NCI-H1436 treated with DMSO at 0.1 percent for 48 hours (cell line): ENCODE measurements around the gene RREB1.
"Not testable (repeated sequence)": the region's sequence is repeated elsewhere in the genome, so short reads cannot be mapped to it uniquely, and the experiment has no call there.

Experiments used
- DNase-seq: peaks from one replicate; lab custom pipeline; 2025; lab: John Stamatoyannopoulos, UW

Gene RREB1

DNA sequence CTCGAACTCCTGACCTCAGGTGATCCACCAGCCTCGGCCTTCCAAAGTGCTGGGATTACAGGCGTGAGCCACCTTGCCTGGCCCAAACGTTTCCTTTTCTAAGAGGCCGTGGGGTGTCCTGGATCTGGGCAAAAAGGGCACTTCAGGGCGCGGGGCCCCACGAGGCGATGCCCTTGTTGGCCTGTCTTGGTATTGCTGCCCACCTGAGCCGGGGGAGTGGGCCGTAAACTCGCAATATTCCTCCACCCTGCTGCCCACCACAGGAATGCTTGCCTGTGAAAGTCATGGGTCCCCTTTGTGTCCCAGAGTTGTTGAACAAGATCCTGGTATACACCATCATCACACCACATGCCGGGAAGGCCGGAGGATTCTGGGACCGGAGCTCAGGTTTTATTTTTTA, 156.3 kb downstream of the RREB1 start:
- DNase-seq: no peak

DNA sequence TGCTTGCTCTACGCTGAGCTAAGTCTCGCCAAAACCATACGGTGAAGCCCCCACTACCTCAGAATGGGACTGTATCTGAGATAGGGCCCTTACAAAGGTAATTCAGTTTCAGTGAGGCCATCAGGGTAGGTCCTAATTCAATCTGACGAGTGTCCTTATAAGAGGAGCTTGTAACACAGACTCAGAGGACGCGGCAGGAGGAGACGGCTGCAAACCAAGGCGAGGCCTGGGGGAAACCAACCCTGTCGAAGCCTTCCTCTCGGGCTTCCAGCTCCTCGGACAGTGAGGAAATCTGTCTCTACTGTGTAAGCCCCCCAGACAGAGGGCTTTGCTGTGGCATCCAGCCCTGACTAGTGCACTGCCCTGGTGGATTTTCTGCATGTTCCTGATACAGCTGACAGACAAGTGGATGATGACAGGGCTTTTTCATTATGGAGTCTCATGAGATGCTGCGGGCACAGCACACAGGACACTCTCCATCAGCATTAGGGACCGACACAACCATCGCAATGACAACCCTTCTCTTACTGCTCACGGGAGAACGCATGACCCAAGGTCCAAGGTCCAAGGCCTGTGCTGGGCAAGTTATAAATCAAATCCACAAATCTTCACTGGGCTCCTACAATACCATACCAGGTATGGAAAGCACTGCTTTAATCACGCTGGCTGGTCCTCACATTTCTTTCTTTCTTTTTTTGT, 157.1 kb downstream of the RREB1 start:
- DNase-seq: no peak

DNA sequence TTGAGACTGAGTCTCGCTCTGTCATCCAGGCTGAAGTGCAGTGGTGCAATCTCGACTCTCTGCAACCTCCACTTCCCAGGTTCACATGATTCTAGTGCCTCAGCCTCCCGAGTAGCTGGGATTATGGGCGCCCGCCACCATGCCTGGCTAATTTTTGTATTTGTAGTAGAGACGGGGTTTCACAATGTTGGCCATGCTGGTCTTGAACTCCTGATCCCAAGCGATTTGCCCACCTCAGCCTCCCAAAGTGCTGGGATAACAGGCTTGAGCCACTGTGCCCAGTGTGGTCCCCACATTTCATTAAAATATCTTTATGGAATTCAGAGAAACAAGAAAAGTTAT, 157.6 kb downstream of the RREB1 start:
- not testable (repeated sequence) for DNase-seq

DNA sequence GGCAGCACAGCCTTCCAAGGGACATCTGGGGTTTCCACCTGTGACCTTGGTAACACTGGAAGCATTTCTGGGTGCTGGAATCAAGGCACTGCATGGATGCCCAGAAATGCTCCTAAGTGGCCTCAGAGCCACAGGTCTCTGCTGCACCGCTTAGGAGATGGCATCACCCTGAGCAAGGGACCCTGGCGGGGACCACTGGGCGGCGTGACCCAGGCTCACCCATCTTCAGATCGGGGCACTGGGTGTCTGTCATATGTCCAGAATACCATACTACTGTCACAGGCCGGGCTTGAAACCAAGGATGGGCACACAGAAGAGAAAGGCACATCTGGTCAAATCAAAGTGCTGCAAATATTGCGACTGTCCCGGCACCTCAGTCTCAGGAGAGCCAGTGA, 159.3 kb downstream of the RREB1 start:
- DNase-seq: no peak

DNA sequence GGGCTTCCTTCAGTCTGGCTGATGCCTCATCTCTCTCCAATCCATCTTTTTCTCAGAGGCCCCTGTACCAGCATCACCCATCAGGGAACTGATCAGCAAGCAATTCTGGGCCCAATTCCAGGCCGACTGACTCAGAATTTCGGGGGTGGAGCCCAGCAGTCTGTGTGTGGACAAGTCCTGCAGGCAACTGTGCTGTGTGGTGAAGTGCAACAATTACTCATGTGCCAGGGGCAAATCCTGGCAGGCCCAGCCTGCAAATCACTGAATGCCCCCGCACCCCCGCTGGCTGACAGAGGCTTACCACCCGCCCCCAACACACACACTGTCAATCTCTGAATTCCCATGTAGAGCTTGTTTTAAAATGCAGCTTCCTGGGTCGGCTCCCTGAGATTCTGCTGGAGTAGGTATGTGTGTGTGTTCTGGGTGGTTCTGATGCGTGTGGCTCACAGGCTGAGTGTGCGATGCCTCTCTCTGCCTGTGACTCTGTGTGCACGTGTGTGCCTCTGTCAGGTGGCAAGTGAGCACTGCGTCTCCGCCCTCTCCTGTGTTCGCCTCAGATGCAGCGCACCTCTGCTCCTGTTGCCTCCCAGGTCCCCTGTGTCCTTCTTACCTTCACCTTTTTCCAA, 159.8 kb downstream of the RREB1 start:
- DNase-seq: no peak

DNA sequence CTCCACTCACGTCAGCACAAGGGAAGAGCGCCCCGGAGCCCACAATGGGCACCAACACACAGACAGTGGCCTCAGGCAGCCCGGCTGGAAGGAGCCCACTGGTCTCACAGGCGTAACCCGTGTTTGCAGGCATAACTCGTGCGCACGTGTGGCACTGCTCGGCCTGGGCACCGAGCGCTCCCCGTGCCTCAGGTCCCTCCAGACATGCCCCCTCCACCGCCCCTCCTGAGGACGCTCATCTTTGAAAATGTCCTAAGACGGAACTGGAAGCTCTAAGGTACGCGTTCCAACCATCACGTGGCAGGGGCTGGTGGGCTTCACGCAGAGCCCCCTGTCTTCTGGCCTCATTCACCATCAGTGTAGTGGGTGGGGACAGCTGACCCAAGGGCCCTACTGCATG, 160.6 kb downstream of the RREB1 start:
- DNase-seq: no peak

DNA sequence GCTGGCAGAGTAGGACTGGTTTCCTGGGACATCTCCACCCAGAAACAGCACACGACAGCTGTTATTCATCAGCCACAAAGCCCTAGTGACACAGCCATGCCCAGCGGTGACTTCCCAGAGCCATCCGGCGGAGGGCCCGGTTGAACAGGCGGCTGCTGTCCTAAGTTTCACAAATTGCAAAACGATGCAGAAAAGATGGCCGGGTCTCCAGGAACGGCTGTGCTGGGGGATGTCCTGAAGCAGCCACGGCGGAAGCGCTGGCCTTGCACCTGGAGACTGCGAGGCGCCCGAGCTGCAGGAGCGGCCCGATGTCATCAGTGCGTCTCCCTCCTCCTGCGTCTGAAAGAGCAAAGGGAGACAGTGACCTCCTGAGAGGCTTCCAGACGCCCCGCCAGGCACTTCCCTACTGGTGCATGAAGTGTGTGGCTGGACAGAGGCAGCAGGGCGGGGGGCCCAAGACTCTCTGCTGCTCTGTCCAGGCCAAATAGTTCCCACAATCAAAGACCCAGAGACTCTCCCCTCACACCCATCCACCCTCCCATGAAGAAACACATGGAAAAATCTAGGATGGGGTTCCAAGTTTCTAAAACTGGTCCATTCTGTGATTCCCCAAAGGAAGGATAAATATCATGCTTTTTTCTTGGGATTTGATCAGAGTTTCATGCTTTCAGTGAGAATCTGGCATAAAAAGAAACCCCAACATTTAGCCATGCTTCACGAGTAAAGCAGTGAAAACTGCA, 161.2 kb downstream of the RREB1 start:
- DNase-seq: no peak

DNA sequence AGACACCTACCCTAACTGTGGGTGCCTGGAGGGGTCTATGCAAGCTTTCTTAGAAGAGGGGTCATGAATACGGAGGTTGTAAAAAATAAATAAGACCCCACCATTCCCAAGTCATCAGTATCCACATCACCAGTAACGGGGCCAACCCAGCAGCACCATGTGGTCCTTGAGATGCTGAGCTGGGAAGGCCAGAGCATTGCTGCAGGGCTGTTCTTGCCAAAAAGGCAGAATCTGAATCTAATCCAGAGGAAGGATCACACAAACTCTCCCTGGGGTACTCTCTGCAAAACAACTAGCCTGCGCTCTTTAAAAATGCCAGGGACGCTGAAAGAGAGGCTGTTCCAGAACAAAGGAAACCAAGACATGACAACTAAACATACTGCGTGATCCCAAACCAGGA, 162.1 kb downstream of the RREB1 start:
- DNase-seq: no peak

DNA sequence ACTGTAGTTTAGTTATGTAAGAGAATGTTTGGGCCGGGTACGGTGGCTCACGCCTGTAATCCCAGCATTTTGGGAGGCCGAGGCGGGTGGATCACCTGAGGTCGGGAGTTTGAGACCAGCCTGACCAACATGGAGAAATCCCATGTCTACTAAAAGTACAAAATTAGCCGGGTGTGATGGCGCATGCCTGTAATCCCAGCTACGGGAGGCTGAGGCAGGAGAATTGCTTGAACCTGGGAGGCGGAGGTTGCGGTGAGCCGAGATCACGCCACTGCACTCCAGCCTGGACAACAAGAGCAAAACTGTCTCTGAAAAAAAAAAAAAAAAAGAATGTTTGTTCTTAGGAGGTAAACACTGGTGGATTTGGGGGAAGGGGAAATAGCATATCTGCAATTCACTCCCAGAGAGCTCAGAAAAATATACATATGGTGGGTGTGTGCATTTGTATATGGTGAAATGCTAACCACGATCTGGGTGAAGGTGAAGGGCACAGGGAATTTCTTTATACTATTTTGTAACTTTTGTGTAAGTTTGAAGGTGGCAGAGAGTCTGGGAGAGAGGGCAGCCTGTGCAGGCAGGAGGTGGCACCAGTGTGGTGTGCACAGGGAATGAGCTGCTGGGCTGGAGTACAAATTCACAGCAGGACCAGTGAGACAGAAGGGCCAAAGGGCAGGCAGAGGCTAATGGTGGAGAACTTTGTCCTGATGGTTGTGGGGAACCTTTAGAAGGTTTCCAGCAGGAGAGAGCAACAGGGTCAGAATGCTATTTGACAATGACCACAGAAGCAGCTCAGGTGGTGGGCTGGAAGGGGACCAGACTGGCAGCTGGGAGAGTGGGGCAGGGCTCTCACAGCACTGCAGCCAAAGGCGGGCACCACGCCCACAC, 162.8 kb downstream of the RREB1 start:
- no peak for DNase-seq

DNA sequence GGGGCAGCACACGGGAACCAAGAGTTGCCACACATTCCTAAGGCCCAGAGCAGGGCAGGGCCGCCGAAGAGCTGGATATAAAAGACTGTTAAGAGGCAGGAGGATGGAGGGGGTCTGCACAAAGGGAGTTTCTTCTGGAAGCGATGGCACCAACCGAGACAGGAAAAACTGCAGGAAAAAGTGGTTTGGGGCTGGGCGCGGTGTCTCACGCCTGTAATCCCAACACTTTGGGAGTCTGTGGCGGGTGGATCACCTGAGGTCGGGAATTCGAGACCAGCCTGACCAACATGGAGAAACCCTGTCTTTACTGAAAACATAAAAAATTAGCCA, 163.4 kb downstream of the RREB1 start:
- DNase-seq: no peak

DNA sequence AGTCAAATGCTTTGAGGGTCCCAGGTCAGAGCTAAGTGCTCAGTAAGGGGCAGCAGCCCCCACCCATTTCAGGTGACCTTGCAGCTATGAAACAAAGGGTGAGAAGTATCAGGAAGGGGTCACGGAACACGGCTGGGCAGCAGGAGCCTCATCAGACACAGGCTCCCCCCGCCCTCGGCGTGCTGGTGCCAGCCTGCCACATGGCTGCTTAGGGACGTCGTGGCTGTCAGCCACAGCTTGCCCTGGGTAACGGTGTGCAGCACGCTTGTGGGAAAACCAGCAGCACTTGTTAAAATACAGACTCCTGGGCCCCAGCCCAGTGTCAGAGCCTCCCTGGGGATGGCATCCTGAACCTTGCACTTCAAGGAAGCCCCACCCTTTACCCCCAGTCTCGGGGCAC, 165.9 kb downstream of the RREB1 start:
- no peak for DNase-seq

DNA sequence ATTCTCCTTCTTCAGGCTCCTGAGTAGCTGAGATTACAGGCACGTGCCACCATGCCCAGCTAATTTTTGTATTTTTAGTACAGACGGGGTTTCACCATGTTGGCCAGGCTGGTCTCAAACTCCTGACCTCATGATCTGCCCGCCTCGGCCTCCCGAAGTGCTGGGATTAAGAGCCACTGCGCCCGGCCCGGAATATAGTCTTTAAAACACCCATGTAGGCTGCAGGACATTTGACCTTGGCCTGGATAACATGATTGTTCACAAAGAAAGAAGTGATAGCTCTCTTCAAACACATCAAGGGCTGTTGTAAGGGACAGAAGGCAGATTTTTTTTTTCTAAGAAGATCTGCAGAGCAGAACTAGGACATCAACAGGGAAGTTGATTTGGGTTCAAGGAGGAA, 166.8 kb downstream of the RREB1 start:
- not testable (repeated sequence) for DNase-seq

DNA sequence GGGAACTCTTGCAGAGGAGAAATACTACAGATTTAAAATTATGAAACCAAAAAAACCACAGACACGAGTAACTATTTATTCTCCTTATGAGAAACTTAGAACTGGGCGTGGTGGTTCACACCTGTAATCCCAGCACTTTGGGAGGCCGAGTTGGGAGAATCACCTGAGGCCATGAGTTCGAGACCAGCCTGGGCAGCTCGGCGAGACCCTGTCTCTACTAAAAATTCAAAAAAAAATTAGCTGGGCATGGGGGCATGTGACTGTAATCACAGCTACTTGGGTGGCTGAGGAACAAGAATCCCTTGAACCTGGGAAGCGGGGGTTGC, 168.4 kb downstream of the RREB1 start:
- no peak for DNase-seq

DNA sequence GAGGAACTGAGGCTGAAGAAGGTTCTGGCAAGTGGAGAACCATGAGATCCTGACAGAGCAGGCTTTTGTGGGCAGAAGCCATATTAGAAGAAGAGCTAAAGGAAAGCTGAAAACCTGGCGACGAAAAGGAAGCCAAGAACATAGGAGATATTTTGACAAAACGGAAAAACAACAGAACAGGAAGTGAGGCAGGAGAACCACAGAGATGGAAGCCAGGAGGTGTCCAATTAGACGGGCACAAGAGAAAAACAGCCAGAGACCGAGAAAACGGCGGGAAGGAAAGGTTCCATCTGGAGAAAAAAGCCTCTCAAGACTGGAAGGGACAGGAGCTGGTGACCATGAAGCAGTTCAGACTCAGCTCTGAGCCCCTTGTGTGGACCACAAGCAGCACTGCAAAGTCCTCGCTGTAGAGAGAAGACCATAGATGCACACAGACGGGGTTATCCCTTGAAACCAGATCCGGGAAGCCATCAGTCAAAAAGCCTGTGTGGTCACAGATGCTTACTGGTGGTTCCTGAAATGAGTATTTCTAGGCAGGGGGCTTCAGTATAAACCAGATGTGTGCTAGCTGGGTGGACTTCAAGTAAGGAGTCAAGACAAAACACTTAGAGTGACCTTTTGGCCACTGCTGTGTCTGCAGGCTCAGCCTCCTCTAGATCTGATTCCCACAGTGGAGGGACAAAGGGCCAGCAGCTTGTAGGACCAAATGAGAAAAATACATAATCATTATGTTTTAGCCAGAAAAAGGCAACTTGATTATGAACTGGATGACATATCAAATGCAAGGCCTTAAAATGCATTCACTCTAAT, 174.5 kb downstream of the RREB1 start:
- no peak for DNase-seq

DNA sequence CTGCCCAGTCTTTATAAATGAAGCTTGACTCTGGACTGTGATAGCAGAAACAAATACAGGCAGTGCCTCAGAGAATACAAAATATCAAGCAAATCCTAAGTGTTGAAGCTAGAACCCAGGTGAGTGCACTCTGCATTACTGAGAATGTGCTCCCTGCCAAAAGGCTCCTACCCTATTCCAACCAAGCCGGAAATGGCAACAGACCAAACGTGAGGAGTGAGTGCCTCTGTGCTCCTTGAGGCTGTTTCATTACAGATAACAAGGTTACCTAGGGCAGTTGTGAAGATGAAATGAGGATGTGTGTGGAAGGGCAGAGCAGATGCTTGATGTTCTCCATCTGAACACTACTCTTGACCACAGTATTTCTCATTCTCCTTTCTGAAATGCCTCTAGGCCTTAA, 175.9 kb downstream of the RREB1 start:
- DNase-seq: no peak

DNA sequence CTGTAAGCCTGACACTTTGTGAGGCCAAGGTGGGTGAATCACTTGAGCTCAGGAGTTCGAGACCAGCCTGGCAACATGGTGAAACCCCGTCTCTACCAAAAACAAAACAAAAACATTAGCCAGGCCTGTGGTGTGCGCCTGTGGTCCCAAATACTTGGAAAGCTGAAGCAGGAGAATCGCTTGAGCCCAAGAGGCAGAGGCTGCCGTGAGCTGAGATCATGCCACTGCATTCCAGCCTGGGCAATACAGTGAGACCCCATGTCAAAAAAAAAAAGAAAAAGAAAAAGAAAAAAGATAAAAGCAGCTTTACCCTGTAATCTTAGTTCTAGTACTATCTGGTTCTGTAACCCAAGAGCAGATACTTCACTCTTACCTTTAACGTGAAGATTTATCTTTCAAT, 177.7 kb downstream of the RREB1 start:
- DNase-seq: no peak

DNA sequence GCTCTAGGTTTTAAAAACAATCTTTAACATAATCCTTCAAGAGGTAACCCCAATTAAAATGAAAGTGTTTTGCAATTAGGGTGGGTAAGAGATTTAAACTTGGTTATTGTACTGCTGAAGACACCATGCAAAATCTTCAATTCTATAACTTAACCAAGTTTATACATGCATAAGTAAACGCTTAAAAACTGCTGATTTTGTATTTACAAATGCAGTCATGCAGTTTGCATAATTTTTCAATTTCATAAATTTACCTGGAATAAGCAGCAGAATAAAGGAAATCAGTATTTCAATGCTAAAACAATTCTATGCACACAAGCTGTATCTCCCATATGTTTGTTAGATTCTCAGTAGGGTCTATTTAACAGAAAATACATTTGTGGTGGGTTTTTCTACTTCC, 182.3 kb downstream of the RREB1 start:
- DNase-seq: no peak

DNA sequence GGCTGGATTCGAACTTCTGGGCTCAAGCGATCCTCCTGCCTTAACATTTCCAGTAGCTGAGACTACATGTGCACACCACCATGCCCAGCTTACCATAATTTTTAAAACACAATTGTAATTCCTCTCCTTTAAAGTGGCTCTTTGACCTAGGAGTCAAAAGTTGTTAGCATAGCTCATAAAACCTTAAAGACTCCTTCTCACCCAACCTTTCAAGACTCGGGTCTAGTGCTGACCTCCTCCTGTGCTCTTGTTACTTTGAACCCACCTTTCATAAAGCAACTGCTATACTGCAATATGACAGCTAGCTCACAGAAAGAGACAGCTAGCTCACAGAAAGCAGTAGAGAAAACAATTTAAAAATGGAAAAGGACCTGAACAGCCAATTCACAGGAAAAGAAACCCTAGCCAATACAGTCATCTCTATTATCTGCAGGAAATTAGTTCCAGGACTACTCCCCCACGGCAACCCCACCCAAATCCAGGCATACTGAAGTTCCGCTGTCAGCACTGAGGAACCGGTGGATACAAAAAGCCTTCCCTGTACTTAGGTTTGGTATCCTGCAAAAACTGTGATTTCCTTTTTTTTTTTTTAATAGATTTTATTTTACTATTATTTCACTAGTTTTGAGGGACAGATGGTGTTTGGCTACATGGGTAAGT, 185.0 kb downstream of the RREB1 start:
- DNase-seq: no peak

DNA sequence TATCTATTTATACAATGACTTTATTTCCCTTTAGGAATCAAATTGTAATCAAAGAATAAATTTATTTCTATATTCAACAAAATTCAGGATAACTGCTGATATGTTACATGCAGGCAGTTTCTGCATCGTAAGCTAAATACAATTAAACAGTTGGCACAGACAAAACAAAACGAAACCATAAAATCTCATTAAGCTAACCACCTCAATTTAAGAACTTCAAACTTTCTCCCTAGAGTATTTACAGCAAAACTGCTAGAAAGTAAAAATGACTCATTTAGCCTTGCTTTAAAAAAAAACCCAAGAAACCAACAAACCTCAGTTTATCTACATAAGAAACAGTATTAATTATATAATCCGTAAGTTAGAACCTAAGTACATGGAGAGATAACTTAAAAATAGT, 188.2 kb downstream of the RREB1 start:
- no peak for DNase-seq

DNA sequence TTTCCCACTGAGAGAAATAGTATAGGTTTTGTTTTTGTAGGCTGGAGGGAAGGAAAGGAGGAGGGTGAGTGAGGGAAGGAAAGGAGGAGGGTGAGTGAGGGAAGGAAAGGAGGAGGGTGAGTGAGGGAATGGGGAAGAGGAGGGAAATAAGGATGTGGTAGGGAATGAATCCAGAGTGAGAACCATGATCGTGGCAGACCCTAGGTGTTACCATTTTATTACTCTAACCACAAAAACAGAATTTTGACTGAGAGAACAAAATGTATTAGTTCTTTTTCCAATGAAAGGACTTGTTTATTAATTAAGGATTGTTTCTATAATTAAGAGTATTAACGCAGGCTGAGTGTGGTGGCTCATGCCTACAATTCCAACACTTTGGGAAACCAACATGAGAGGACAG, 188.8 kb downstream of the RREB1 start:
- DNase-seq: no peak

DNA sequence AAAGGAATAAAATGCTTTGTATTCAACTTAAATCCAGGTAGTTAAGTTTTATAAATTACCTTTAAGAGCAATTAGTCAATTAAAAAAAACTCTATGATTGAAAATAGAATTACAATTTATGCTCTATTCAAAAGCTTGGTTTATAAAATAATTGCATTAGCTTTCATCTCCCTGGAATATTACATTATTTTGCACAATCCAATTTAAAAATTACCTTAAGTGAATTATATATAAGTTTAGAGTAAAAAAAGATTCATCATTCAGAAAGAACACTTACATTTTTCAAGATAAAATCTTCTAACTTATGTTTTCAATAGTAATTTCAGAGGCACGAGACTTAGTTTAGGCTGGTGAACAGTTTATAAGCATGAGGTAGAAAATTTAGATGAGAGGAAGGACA, 190.4 kb downstream of the RREB1 start:
- DNase-seq: no peak

DNA sequence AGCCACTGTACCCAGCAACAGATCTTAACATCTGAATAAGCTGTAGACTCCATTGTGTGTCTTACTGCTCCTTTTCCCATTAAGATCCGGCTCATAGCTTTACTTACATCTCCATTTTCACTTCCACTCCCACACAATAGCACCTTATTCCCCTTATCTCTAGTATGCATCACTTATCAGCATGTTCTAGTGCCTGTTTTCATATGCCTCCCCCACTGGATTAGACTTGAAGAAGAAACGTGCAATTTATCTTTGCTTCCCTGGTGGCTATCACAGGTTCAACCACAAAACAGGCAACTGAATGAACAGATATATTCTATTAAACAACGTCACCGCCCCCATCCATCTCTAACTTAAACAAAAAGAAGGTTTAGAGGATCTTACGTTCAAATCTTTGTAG, 193.2 kb downstream of the RREB1 start:
- no peak for DNase-seq
